Lower leg skin (tissue), 4 donors: ENCODE measurements around the gene KCNQ1OT1. TPM values are rescaled to one million over a fixed set of nuclear protein-coding genes. Genes with fewer than 3 reads are reported as not detected.

Experiments used
- DNase-seq, 2 donors: peaks; one replicate each; pipeline ENCODE4 v3.0.0-alpha.2; 2019; ENCODE audit warnings: low spot score in 2 of 2
- H3K4me3 ChIP-seq: fragments of 200-600 bp; sonication (generic); 2 replicates; pipeline ENCODE4 v1.5.1; 2017; ENCODE audit warnings: mild to moderate bottlenecking, low read depth; ENCODE audit not compliant: poor library complexity, severe bottlenecking
- POLR2A ChIP-seq, 2 donors: fragments of 450-650 bp; IDR thresholded peaks; one replicate each; pipeline ENCODE4 v1.6.1; 2016 to 2017; ENCODE audit warnings: antibody characterized with exemption in 2 of 2, mild to moderate bottlenecking in 1 of 2, moderate library complexity in 1 of 2
- WGBS, 2 donors: methylation state at CpG; one replicate each; pipeline ENCODE4 v1.1.5; 2018; 5-methylcytosine and 5-hydroxymethylcytosine counted together
- intact Hi-C: fragments of 100-400 bp; cut with DNase I; formaldehyde crosslinking; loops from one replicate; pipeline ENCODE4 v1.15.0; 2023; ENCODE audit warnings: low total_unique reads
- total RNA-seq, 4 donors: library from RNA; depleted of rRNA; stranded (reverse); fragments of >200 nt; gene quantifications; one replicate each; pipeline ENCODE4 v1.1.0, GENCODE V29; 2016
- TF ChIP-seq, protein P1 (sequence below), 3 donors: fragments of 450-650 bp; IDR thresholded peaks; one replicate each; pipeline ENCODE4 v1.5.1; 2016; ENCODE audit warnings: antibody characterized with exemption in 3 of 3, mild to moderate bottlenecking in 3 of 3, moderate library complexity in 2 of 3

KCNQ1OT1 gene
- total RNA-seq, 4 donors from 2014 or later = 0.63 to 1.8 (median 0.91) TPM

DNA sequence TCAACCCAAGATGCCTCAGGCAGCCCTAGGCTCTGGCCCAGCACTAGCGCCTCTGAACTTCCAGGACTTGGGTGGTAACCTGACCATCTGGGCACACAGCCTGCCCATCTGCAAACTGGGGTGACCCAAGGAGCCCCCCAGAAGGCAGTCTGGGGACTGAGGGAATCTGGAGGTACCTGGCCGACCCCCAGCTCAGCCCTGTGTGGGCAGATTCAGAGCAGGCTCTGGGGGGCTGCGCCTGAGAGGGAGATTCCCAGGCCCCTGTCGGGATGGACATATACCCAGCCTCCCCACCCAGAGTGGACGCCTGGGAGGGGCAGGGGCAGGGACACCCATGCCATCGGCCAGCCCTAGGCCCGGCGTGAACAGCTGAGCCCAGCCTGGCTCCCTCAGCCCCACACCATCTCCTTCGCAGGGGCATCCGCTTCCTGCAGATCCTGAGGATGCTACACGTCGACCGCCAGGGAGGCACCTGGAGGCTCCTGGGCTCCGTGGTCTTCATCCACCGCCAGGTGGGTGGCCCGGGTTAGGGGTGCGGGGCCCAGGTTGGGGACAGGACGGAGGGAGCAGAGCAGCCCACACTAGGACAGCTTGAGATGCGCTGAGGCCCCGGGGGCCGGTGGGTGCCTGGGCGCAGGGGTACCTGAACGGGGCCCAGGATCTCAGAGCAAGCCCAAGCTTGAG lies 128.1 kb downstream of the KCNQ1OT1 start:
- WGBS, 2 donors = 87 to 96% methylated on average over 16 to 20 of the region's 23 CpGs
- intact Hi-C loops = no loop called here
- TF ChIP-seq POLR2A (IDR thresholded peaks at IDR 0.05) = no peak
- TF ChIP-seq, protein P1, sequence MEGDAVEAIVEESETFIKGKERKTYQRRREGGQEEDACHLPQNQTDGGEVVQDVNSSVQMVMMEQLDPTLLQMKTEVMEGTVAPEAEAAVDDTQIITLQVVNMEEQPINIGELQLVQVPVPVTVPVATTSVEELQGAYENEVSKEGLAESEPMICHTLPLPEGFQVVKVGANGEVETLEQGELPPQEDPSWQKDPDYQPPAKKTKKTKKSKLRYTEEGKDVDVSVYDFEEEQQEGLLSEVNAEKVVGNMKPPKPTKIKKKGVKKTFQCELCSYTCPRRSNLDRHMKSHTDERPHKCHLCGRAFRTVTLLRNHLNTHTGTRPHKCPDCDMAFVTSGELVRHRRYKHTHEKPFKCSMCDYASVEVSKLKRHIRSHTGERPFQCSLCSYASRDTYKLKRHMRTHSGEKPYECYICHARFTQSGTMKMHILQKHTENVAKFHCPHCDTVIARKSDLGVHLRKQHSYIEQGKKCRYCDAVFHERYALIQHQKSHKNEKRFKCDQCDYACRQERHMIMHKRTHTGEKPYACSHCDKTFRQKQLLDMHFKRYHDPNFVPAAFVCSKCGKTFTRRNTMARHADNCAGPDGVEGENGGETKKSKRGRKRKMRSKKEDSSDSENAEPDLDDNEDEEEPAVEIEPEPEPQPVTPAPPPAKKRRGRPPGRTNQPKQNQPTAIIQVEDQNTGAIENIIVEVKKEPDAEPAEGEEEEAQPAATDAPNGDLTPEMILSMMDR (IDR thresholded peaks at IDR 0.05) = no peak
- DNase-seq = no peak
- no peak overlapping the region for H3K4me3 ChIP-seq

DNA sequence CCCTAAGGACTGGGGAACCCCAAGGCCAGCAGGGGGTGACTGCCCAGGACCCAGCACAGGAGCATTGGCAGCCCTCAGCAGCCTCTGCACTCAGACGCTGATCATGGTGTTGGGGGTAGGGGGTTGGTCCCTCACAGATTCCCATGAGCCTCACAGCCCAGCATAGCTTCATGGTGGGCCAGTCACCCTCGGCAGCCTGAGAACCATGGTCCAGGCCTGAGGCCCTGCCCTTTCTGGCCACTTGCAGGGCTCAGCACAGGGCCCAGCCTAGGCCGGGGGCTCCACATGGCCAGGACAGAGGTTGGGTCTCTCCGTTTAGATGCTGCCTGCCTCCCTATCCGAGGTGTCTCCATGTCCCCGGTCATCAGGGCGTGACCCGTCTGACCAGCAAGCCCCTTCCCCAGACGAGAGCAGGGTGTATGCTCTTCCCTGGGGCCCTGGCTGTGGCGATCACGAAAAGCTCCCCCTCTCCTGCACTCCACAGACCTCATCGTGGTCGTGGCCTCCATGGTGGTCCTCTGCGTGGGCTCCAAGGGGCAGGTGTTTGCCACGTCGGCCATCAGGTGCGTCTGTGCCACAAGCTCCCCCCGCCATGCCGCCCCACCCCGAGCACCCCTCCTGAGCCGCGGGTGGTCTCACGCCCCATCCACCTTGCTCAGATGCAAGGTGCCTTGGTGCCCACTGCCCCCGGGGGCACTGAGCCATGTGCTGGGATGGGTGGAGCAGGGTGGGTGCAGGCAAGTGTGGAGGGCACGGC lies 128.8 kb downstream of the KCNQ1OT1 start:
- intact Hi-C loops = no loop called here
- no peak overlapping the region for H3K4me3 ChIP-seq
- WGBS, 2 donors = 93 to 95% methylated on average over 14 to 24 of the region's 25 CpGs
- no peak for TF ChIP-seq POLR2A (IDR thresholded peaks at IDR 0.05)
- TF ChIP-seq, protein P1 (IDR thresholded peaks at IDR 0.05) = no peak
- DNase-seq = no peak

DNA sequence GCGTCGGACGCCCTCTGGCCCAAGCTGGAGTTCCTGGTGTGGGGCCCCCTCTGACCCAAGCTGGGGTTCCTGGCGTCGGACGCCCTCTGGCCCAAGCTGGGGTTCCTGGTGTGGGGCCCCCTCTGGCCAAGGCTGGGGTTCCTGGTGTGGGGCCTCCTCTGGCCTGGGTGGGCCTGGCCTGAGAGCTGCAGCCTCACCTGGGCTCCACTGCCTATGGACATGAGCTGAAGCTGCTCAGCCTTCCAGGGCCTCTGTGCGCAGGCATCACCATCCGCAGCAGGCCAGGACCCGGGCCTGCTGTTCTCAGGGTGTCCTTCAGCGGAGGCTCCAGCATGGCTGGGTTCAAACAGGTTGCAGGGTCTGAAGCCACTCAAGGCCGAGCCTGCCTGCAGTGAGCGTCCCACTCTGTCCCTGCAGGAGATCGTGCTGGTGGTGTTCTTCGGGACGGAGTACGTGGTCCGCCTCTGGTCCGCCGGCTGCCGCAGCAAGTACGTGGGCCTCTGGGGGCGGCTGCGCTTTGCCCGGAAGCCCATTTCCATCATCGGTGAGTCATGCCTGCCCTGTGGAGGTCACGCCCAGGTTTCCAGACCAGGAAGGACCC lies 129.5 kb downstream of the KCNQ1OT1 start:
- no peak for DNase-seq
- intact Hi-C loops = no loop called here
- H3K4me3 ChIP-seq = no peak overlapping the region
- TF ChIP-seq POLR2A (IDR thresholded peaks at IDR 0.05) = no peak
- TF ChIP-seq, protein P1 (IDR thresholded peaks at IDR 0.05) = no peak
- 97 to 98% methylated on average over 15 of the region's 26 CpGs for WGBS, 2 donors

DNA sequence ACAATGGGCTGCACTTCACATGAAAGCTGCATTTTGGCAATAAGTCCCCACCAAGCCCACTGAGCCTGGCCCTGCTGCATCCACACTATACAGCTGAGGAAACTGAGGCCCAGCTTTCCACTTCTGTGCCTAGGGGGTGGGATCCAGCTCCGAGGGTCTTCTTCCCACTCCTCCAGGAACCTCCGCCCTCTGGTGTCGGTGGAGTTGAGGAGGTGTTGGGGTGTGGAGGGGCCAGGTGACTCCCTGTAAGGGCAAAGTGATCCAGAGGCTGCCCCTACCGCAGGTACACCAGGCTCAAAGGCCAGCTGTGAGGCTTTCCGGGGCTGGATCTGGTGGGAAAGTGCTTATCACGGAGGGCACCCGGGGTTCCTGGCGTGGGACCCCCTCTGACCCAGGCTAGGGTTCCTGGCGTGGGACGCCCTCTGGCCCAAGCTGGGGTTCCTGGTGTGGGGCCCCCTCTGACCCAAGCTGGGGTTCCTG lies 130.0 kb downstream of the KCNQ1OT1 start:
- H3K4me3 ChIP-seq = no peak overlapping the region
- WGBS, 2 donors = 93 to 100% methylated on average over 3 to 8 of the region's 10 CpGs
- TF ChIP-seq, protein P1 (IDR thresholded peaks at IDR 0.05) = no peak
- no peak for TF ChIP-seq POLR2A (IDR thresholded peaks at IDR 0.05)
- intact Hi-C loops = no loop called here
- DNase-seq = no peak

DNA sequence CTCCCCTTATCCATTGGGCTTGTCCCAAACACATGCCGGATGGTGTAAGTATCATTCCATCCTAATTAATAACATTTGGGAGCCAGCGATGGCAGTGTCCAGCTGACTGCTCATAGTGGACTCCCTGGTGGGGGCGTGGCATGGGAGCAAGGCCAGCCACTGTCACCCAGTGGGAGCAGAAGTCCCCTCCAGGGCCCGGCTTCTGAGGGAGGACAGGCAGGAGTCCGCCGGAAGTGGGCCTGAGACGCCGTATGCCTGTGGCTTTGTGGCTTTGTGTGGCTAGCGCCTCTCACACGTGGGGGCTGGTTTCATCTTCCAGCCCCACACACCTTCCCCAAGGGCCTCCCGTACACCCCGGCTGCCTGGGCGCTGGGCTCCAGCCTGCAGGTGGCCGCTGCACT lies 130.5 kb downstream of the KCNQ1OT1 start:
- intact Hi-C loops = no loop called here
- no peak for DNase-seq
- WGBS, 2 donors = 64 to 80% methylated on average over 12 to 14 of the region's 14 CpGs
- no peak overlapping the region for H3K4me3 ChIP-seq
- TF ChIP-seq POLR2A (IDR thresholded peaks at IDR 0.05) = no peak
- TF ChIP-seq, protein P1 (IDR thresholded peaks at IDR 0.05) = no peak
